Nephron (organoid): ENCODE data around the gene CFI.

Source experiments
- H3K27ac Mint-ChIP-seq, 3 experiments: 2 replicates each; pipeline ENCODE4 v1.8.0; 2020; ENCODE audit warnings: mixed read lengths in 3 of 3, mild to moderate bottlenecking in 2 of 3, moderate library complexity in 1 of 3
- H3K27me3 Mint-ChIP-seq: 2 replicates; pipeline ENCODE4 v1.8.0; 2021; ENCODE audit warnings: low read depth, mild to moderate bottlenecking, moderate library complexity, mixed read lengths
- H3K36me3 Mint-ChIP-seq: 2 replicates; pipeline ENCODE4 v1.8.0; 2020; ENCODE audit warnings: low read depth, mixed read lengths
- H3K4me1 Mint-ChIP-seq: 2 replicates; pipeline ENCODE4 v1.8.0; 2020; ENCODE audit warnings: mixed read lengths
- H3K4me3 Mint-ChIP-seq, 3 experiments: 2 replicates each; pipeline ENCODE4 v1.8.0; 2020; ENCODE audit warnings: mild to moderate bottlenecking in 3 of 3, mixed read lengths in 3 of 3, moderate library complexity in 2 of 3
- H3K9me3 Mint-ChIP-seq: 2 replicates; pipeline ENCODE4 v1.8.0; 2020; ENCODE audit warnings: mixed read lengths
- CTCF ChIP-seq, 3 experiments: fragments of 200-600 bp; sonication (generic); IDR thresholded peaks; one replicate each; pipeline ENCODE4 v1.5.0; 2021; ENCODE audit warnings: antibody characterized with exemption in 3 of 3; ENCODE audit not compliant: unreplicated experiment in 3 of 3

The CFI gene

DNA sequence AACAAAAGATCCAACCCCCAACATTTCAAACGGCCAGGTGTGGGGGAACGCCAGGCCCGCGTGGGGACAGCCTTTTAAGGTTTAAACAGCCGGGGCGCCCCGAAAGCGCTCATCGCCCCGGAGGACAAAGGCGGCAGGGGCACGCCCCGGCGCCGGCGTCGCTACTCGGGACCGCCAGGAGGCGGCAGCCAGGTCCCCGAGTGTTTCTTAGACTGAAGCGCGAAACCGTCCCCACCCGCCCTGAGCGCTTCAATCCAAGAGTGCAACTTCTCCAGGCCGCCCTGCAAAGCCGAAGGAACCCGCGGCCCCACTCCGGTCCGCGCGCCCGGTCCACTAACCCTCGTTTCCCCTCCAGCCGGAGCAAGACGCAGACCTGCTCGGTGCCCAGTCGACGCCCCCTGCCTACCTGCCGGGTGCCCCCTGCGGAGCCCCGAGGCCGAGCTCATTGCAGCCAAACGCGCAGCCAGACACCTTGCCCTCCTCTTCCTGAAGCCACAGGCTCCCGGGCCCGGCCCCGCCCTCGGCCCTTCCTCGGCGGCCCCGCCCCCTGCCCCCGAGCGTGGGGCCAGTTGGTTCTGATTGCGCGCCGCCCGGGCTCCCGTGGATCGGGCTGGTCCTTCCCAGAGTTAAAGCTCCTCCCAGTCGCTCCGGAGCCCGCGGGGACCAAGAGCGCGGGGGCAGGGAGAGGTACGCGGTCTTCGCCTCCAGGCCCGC is 98.7 kb downstream of the CFI start, which contains the start of gene CASP6:
TSS of gene CASP6 (minus strand) at position 496 of the 714 bp plus-strand sequence. CDS start at position 446, 50 bp downstream.
- peak; percentile 62 to 79 (median 78) for TF ChIP-seq CTCF (IDR thresholded peaks at IDR 0.05; ENCODE audit: unreplicated experiment in 3 of 3)
- Mint-ChIP-seq H3K36me3 (peaks cover 27% of the 10 kb centered on the region), H3K27me3 (no peaks in the 10 kb centered on the region), H3K9me3 (no peaks in the 10 kb centered on the region), H3K4me3 (peak within 1 kb of the TSS; percentile 88 to 93 (median 89)), H3K27ac (peak within 1 kb of the TSS; percentile 96 to 98 (median 98)), H3K4me1 (peaks cover 30% of the 10 kb centered on the region)

DNA sequence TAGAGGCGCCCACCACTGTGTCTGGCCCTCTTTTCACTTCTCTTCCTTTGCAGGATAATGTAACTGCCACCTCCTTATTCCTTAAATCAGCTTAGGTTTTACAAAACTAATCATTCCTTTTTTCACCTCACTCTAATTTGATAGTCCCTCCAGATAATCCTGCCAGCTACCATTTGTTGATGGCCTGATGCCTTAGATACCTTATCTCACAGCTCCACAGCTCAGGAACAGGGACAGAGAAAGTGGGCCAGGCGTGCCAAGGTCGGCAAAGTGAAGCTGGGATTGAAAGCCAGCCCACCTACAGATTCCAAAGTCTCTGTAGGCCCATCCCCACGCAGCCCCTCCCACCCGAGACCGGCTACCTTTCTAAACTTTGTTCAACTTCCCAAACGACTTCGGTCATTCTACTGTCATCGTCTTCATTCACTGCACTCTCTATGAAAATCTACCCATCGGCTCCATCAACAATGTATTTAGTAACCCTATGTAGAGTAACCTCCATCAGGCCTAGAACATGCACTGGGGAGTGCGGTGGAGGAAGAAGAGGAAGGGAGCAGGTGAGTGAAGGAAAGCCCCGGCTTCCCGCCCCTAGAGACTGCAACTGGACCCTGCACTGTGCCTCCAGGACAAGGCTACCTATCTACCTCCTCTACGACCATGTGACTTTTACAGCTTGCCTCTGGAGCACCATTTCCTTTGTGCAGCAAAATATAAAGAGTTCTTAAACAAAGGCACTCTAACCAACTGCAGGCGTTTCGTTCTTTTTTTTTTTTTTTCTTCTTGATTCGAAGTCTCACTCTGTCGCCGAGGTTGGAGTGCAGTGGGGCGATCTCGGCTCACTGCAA is 100.0 kb downstream of the CFI start:
- Mint-ChIP-seq H3K27ac (peak overlapping the region; percentile 96 to 98 (median 98)), H3K27me3 (no peaks in the 10 kb centered on the region), H3K9me3 (no peaks in the 10 kb centered on the region), H3K4me1 (peaks cover 30% of the 10 kb centered on the region), H3K36me3 (peaks cover 40% of the 10 kb centered on the region), H3K4me3 (peak overlapping the region; percentile 88 to 93 (median 89))
- TF ChIP-seq CTCF (IDR thresholded peaks at IDR 0.05; ENCODE audit: unreplicated experiment in 3 of 3): no peak

DNA sequence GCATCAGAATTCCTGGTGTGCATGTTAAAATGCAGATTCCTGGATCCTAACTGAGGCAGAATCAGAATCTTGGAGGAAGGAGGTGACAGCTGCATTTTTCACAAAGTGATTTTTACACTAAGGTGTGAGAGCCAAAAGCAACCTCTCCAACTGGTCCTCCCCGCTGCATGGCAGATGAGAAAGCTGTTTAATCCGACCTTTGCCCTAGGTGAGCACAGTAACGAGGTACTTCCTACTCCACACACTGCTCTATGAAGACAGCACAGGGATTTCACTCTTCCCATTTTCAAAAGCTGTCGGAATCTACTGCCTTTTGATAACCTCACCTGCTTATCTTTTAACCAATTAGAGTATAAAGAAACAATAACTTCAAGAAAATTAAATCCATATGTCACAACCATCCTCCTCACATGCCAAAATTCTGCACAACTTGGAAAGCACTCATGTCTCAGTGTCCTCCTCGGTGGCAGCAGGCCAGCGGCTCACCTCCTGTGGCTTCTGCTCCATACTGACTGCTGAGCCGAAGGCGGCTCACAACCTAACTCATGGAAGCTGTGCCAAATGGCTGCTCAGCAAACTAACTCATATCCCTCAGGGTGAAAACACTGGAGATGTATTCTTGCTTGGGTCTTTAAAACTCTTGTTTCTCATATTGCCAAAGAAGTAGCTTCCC is 102.1 kb downstream of the CFI start:
- Mint-ChIP-seq H3K4me3 (peak overlapping the region in 2 of 3 experiments; percentile 8 to 28), H3K36me3 (peaks cover 51% of the 10 kb centered on the region), H3K4me1 (peaks cover 30% of the 10 kb centered on the region), H3K9me3 (no peaks in the 10 kb centered on the region), H3K27me3 (no peaks in the 10 kb centered on the region), H3K27ac (peak overlapping the region in 2 of 3 experiments; percentile 9 to 55)
- no peak for TF ChIP-seq CTCF (IDR thresholded peaks at IDR 0.05; ENCODE audit: unreplicated experiment in 3 of 3)

DNA sequence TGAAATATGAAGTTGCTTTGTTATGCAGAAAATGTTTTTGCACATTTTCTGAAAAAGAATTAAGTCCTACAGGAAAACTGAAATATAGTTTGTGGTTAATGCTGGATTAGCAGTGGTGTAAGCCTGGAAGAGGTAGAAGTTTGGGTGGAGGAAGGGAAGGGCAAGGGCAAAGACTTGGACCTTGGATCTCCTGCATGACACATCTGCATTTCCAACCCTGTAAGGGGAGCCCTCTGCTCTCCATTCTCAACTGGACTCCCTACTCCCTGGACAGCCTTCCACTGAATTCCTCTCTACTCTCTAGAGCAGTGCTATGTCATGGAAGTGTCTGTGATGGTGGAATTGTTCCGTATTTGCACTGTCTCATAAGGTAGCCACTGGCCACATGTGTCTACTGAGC is 103.1 kb downstream of the CFI start:
- Mint-ChIP-seq H3K27me3 (no peaks in the 10 kb centered on the region), H3K27ac (no peak overlapping the region), H3K9me3 (no peaks in the 10 kb centered on the region), H3K4me1 (peaks cover 22% of the 10 kb centered on the region), H3K36me3 (peaks cover 61% of the 10 kb centered on the region), H3K4me3 (peak overlapping the region in 1 of 3 experiments; percentile 22)
- no peak for TF ChIP-seq CTCF (IDR thresholded peaks at IDR 0.05; ENCODE audit: unreplicated experiment in 3 of 3)

- Mint-ChIP-seq H3K4me3 (no peak overlapping the region), H3K36me3 (peaks cover 81% of the 10 kb centered on the region), H3K4me1 (no peaks in the 10 kb centered on the region), H3K27ac (no peak overlapping the region), H3K9me3 (no peaks in the 10 kb centered on the region), H3K27me3 (no peaks in the 10 kb centered on the region)
- no peak for TF ChIP-seq CTCF (IDR thresholded peaks at IDR 0.05; ENCODE audit: unreplicated experiment in 3 of 3)
These were observed 110.3 kb downstream of the CFI start for GRCh38 chr4:109691411-109691920.
